HepG2 (cell line): Measurements from ENCODE around the gene MSANTD1.

Experiments
- CHD2 ChIP-seq: IDR thresholded peaks from 2 replicates; pipeline ENCODE4 v1.6.1; 2011; ENCODE audit warnings: low read depth, low read length, improper control_type of control experiment
- CTCF ChIP-seq: sonication (generic); formaldehyde crosslinking; IDR thresholded peaks from 2 replicates; pipeline ENCODE4 v1.5.0; 2020; ENCODE audit warnings: mild to moderate bottlenecking, missing genetic modification reagents, moderate library complexity
- EZH2 ChIP-seq: conservative IDR thresholded peaks from 2 replicates; pipeline ENCODE4 v1.6.1; 2012; ENCODE audit warnings: mild to moderate bottlenecking, low read depth, low read length, moderate library complexity
- HMG20B ChIP-seq: conservative IDR thresholded peaks from 2 replicates; pipeline ENCODE4 v1.6.1; 2016; ENCODE audit warnings: missing genetic modification reagents, missing compliant biosample characterization
- MAFK ChIP-seq, 2 experiments: IDR thresholded peaks in 1 of 2; conservative IDR thresholded peaks in 1 of 2; 2 replicates each; pipeline ENCODE4 v1.6.1; 2011; ENCODE audit warnings: improper control_type of control experiment in 2 of 2, low read length in 2 of 2
- NBN ChIP-seq: fragments of 450-650 bp; conservative IDR thresholded peaks from 2 replicates; pipeline ENCODE4 v1.6.1; 2017
- THAP7 ChIP-seq: sonication (generic); formaldehyde crosslinking; IDR thresholded peaks from 2 replicates; pipeline ENCODE4 v1.8.1; 2023; ENCODE audit warnings: mild to moderate bottlenecking, missing genetic modification reagents
- TP53 ChIP-seq: sonication (generic); formaldehyde crosslinking; conservative IDR thresholded peaks from 2 replicates; pipeline ENCODE4 v1.4.0; 2020; ENCODE audit warnings: missing genetic modification reagents
- USF2 ChIP-seq, 2 experiments: sonication (generic) in 1 of 2; formaldehyde crosslinking in 1 of 2; IDR thresholded peaks; 2 replicates each; pipeline versions ENCODE4 v1.5.1 to v1.6.1; 2011 to 2020; ENCODE audit warnings: borderline replicate concordance in 1 of 2, low read depth in 1 of 2, low read length in 1 of 2, mild to moderate bottlenecking in 1 of 2, missing genetic modification reagents in 1 of 2, moderate library complexity in 1 of 2
- YY1 ChIP-seq: IDR thresholded peaks from 2 replicates; pipeline ENCODE4 v1.6.1; 2011; ENCODE audit warnings: low read length, low read depth, moderate library complexity, mild to moderate bottlenecking; ENCODE audit not compliant: insufficient read depth, insufficient replicate concordance
- ZBTB4 ChIP-seq: sonication (generic); formaldehyde crosslinking; IDR thresholded peaks from 2 replicates; pipeline ENCODE4 v1.4.0; 2020; ENCODE audit warnings: missing genetic modification reagents, mild to moderate bottlenecking, borderline replicate concordance
- ZC3H13 ChIP-seq: sonication (generic); formaldehyde crosslinking; IDR thresholded peaks from 2 replicates; pipeline ENCODE4 v1.8.1; 2023; ENCODE audit warnings: mild to moderate bottlenecking, missing genetic modification reagents, moderate library complexity
- ZNF512 ChIP-seq: sonication (generic); formaldehyde crosslinking; IDR thresholded peaks from 2 replicates; pipeline ENCODE4 v1.4.0; 2020; ENCODE audit warnings: mild to moderate bottlenecking, missing genetic modification reagents
- ZSCAN25 ChIP-seq: sonication (generic); formaldehyde crosslinking; IDR thresholded peaks from 2 replicates; pipeline ENCODE4 v1.8.0; 2022; ENCODE audit warnings: mild to moderate bottlenecking, missing genetic modification reagents

- TF ChIP-seq CTCF (CRISPR knock-in tag) (no peak), HMG20B (CRISPR knock-in tag) (no peak), NBN (no peak), ZBTB4 (CRISPR knock-in tag) (no peak), MAFK (conservative IDR thresholded peaks at IDR 0.05 in 1 of 2, IDR thresholded peaks at IDR 0.05 in 1 of 2; ENCODE audit: low read length in 2 of 2) (no peak), ZNF512 (CRISPR knock-in tag) (no peak), EZH2 (no peak), TP53 (no peak), USF2 (IDR thresholded peaks at IDR 0.05; ENCODE audit: low read depth, low read length) (no peak), USF2 (CRISPR knock-in tag; IDR thresholded peaks at IDR 0.05; ENCODE audit: borderline replicate concordance) (no peak), CHD2 (no peak), YY1 (no peak), THAP7 (CRISPR knock-in tag) (no peak), ZSCAN25 (CRISPR knock-in tag) (no peak), ZC3H13 (CRISPR knock-in tag) (no peak)
Observed at GRCh38 chr4:3276986-3277385, 28.0 kb downstream of the MSANTD1 start.
